DOHH2 (cell line): ENCODE data around the gene ANP32D.

Source experiments
- EZH2phosphoT487 ChIP-seq: fragments of 200-600 bp; sonication (generic); IDR thresholded peaks from 2 replicates; pipeline ENCODE4 v1.6.1; 2017; ENCODE audit warnings: borderline replicate concordance, mild to moderate bottlenecking, antibody characterized with exemption, low read length, moderate library complexity, mixed read lengths
- TF ChIP-seq, protein P1 (sequence below): fragments of 200-600 bp; sonication (generic); IDR thresholded peaks from one replicate; pipeline ENCODE4 v1.5.1; 2014; ENCODE audit warnings: antibody characterized with exemption, mild to moderate bottlenecking, low read depth, low read length; ENCODE audit not compliant: poor library complexity, severe bottlenecking

DNA sequence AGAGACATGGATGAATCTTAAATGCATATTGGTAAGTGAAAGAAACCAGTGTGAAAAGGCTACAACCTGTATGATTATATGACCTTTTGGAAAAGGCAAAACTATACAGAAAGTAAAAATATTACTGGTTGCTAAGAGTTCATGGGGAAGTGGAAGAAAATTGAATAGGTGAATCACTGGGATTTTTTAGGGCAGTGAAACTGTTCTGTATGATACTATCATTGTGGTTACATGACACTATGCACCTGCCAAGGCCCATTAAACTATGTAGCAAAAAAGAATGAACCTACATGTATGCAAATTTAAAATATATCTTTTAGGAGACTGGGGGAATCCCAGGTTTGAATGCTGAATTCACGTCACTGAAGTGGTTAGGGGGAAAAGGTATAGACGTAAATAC, 40.5 kb downstream of the ANP32D start:
- TF ChIP-seq, protein P1, sequence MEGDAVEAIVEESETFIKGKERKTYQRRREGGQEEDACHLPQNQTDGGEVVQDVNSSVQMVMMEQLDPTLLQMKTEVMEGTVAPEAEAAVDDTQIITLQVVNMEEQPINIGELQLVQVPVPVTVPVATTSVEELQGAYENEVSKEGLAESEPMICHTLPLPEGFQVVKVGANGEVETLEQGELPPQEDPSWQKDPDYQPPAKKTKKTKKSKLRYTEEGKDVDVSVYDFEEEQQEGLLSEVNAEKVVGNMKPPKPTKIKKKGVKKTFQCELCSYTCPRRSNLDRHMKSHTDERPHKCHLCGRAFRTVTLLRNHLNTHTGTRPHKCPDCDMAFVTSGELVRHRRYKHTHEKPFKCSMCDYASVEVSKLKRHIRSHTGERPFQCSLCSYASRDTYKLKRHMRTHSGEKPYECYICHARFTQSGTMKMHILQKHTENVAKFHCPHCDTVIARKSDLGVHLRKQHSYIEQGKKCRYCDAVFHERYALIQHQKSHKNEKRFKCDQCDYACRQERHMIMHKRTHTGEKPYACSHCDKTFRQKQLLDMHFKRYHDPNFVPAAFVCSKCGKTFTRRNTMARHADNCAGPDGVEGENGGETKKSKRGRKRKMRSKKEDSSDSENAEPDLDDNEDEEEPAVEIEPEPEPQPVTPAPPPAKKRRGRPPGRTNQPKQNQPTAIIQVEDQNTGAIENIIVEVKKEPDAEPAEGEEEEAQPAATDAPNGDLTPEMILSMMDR, result no peak
- no peak for TF ChIP-seq EZH2phosphoT487
